ENCODE data around the gene TNS1. TPM values are rescaled to one million over a fixed set of nuclear protein-coding genes. Genes with fewer than 3 reads are reported as not detected.

TNS1 gene
- total RNA-seq, 1 experiment from 2014 or later, result 0.49 TPM

GRCh38 chr2:217851191-217852020 lies 151.4 kb downstream of the TNS1 start:
- DNase-seq (ENCODE audit: low read depth, low spot score), result no peak
- ChIA-PET CTCF (no interaction called here), POLR2A (no interaction called here)
- H3K4me1 ChIP-seq (ENCODE audit: control insufficient read depth, insufficient read depth, low read length), result no peaks in the 10 kb centered on the region
- intact Hi-C loops (cut with micrococcal nuclease; ENCODE audit: unreplicated experiment) (no loop called here), in situ Hi-C loops (cut with HindIII; ENCODE audit: low pct_unique_long_range_greater_than_20kb, low sequenced_read_pairs) (no loop called here)
- no TSS peak for BruUV-seq (replicated peaks)
- H3K36me3 ChIP-seq (ENCODE audit: control insufficient read depth, insufficient read depth, low read length), result no peaks in the 10 kb centered on the region
- TF ChIP-seq TCF7L2 (IDR thresholded peaks at IDR 0.05; ENCODE audit: low read depth, low read length), result no peak
- no peak for TF ChIP-seq CTCF (IDR thresholded peaks at IDR 0.05)
- no peak for TF ChIP-seq SIN3A (IDR thresholded peaks at IDR 0.05; ENCODE audit: borderline replicate concordance, insufficient read depth, low read depth, low read length)
- peaks cover 2% of the 10 kb centered on the region; the same call in 1 of the 2 replicates for H3K27me3 ChIP-seq (ENCODE audit: control insufficient read depth, insufficient read depth, low read length)
- no peak overlapping the region for H3K27ac ChIP-seq (ENCODE audit: low read length)
- H3K4me3 ChIP-seq (ENCODE audit: low read depth in 2 of 2, low read length in 2 of 2), result no peak overlapping the region
- no peak for ATAC-seq
- no peaks in the 10 kb centered on the region for H3K9me3 ChIP-seq (ENCODE audit: control insufficient read depth, insufficient read depth, low read depth, low read length)

GRCh38 chr2:217849154-217849975 lies 153.4 kb downstream of the TNS1 start:
- intact Hi-C loops (cut with micrococcal nuclease; ENCODE audit: unreplicated experiment), result no loop called here
- no peaks in the 10 kb centered on the region for H3K36me3 ChIP-seq (ENCODE audit: control insufficient read depth, insufficient read depth, low read length)
- no peak overlapping the region for H3K4me3 ChIP-seq (ENCODE audit: low read depth in 2 of 2, low read length in 2 of 2)
- in situ Hi-C loops (cut with HindIII; ENCODE audit: low pct_unique_long_range_greater_than_20kb, low sequenced_read_pairs), result no loop called here
- H3K9me3 ChIP-seq (ENCODE audit: control insufficient read depth, insufficient read depth, low read depth, low read length), result no peaks in the 10 kb centered on the region
- H3K27ac ChIP-seq (ENCODE audit: low read length), result no peak overlapping the region
- ATAC-seq (no peak), DNase-seq (ENCODE audit: low read depth, low spot score) (no peak)
- no peaks in the 10 kb centered on the region; the same call in 1 of the 2 replicates for H3K27me3 ChIP-seq (ENCODE audit: control insufficient read depth, insufficient read depth, low read length)
- POLR2A ChIA-PET, result no interaction called here
- H3K4me1 ChIP-seq (ENCODE audit: control insufficient read depth, insufficient read depth, low read length), result no peaks in the 10 kb centered on the region
- BruUV-seq (replicated peaks), result no TSS peak
- CTCF ChIA-PET, result no interaction called here
- TF ChIP-seq SIN3A (IDR thresholded peaks at IDR 0.05; ENCODE audit: borderline replicate concordance, insufficient read depth, low read depth, low read length) (no peak), CTCF (IDR thresholded peaks at IDR 0.05) (no peak), POLR2AphosphoS5 (IDR thresholded peaks at IDR 0.05; ENCODE audit: low read depth, low read length) (no peak), REST (IDR thresholded peaks at IDR 0.05; ENCODE audit: insufficient read depth in 1 of 2, low read depth in 2 of 2, low read length in 1 of 2) (no peak), TCF7L2 (IDR thresholded peaks at IDR 0.05; ENCODE audit: low read depth, low read length) (no peak)

Data from Panc1 (cell line).